Spleen (tissue), 11 donors: Measurements from ENCODE around the gene EEF1G. TPM values are rescaled to one million over a fixed set of nuclear protein-coding genes. Genes with fewer than 3 reads are reported as not detected.
A peak's percentile ranks its signal among the peaks of the same experiment; 100 is the strongest.

ENCODE experiments used
- DNase-seq: peaks from one replicate; pipeline ENCODE4 v3.0.0-alpha.2; 2020
- H3K27ac ChIP-seq, 8 donors: fragments of 200-600 bp; sonication (generic) in 7 of 8; 1 replicate in 4 of 8; 2 replicates in 4 of 8; pipeline versions ENCODE4 v1.5.0 to v1.8.0; 2016 to 2021; ENCODE audit warnings: inconsistent platforms in 4 of 8, mild to moderate bottlenecking in 4 of 8, moderate library complexity in 1 of 8
- H3K27me3 ChIP-seq, 7 donors: fragments of 200-600 bp; sonication (generic) in 6 of 7; replicated peaks in 1 of 7; 1 replicate in 4 of 7; 2 replicates in 3 of 7; pipeline versions ENCODE4 v1.5.0 to v1.8.0; 2016 to 2021; ENCODE audit warnings: inconsistent platforms in 3 of 7, mild to moderate bottlenecking in 1 of 7
- H3K36me3 ChIP-seq, 6 donors: fragments of 200-600 bp; sonication (generic) in 5 of 6; 1 replicate in 4 of 6; 2 replicates in 2 of 6; pipeline versions ENCODE4 v1.5.0 to v1.8.0; 2016 to 2021; ENCODE audit warnings: inconsistent platforms in 2 of 6
- H3K4me1 ChIP-seq, 6 donors: fragments of 200-600 bp; sonication (generic) in 5 of 6; 1 replicate in 3 of 6; 2 replicates in 3 of 6; pipeline versions ENCODE4 v1.5.0 to v1.8.0; 2016 to 2021; ENCODE audit warnings: inconsistent platforms in 3 of 6
- H3K4me3 ChIP-seq, 8 donors: fragments of 200-600 bp; sonication (generic) in 7 of 8; 1 replicate in 4 of 8; 2 replicates in 4 of 8; pipeline versions ENCODE4 v1.5.0 to v1.8.0; 2016 to 2021; ENCODE audit warnings: inconsistent platforms in 4 of 8, mild to moderate bottlenecking in 4 of 8, moderate library complexity in 2 of 8
- H3K9me3 ChIP-seq, 8 donors: fragments of 200-600 bp; sonication (generic) in 7 of 8; 1 replicate in 4 of 8; 2 replicates in 4 of 8; pipeline versions ENCODE4 v1.5.0 to v1.8.0; 2016 to 2021; ENCODE audit warnings: inconsistent platforms in 4 of 8
- POLR2A ChIP-seq, 3 donors: fragments of 450-650 bp; IDR thresholded peaks; one replicate each; pipeline ENCODE4 v1.5.1; 2017; ENCODE audit warnings: antibody characterized with exemption in 3 of 3, mild to moderate bottlenecking in 1 of 3
- POLR2AphosphoS5 ChIP-seq, 3 donors: sonication (generic); formaldehyde crosslinking; IDR thresholded peaks; one replicate each; pipeline ENCODE4 v1.5.1; 2017; ENCODE audit warnings: antibody characterized with exemption in 3 of 3
- WGBS, 5 donors: extraction: QIAGEN DNeasy Blood & Tissue Kit in 3 of 5; methylation state at CpG; one replicate each; pipeline versions ENCODE4 v1.1.5 to v1.1.7; 2013 to 2018; 5-methylcytosine and 5-hydroxymethylcytosine counted together
- intact Hi-C: fragments of 100-400 bp; cut with DNase I; formaldehyde crosslinking; loops from one replicate; pipeline ENCODE4 v1.15.0; 2023; ENCODE audit warnings: low total_unique reads
- polyA plus RNA-seq, 3 donors: library from polyadenylated mRNA; stranded (reverse); fragments of 200-250 nt; gene quantifications; one replicate each; pipeline ENCODE4 v1.2.1, GENCODE V29; 2013
- total RNA-seq, 7 donors: library from RNA; depleted of rRNA in 3 of 7; stranded (reverse); fragments of >200 nt in 3 of 7; fragmentation: NEBNext Ultra II Directional in 4 of 7; extraction: Animal tissue kit (Norgen Biotek cat#: 25700) in 4 of 7; gene quantifications; one replicate each; pipeline versions ENCODE4 v1.1.0 to v1.2.1, GENCODE V29; 2016 to 2021
- TF ChIP-seq, protein P1 (sequence below), 11 experiments: fragments of 200-600 bp in 7 of 11; fragments of 450-650 bp in 4 of 11; sonication (generic) in 4 of 11; IDR thresholded peaks in 8 of 11; conservative IDR thresholded peaks in 3 of 11; 1 replicate in 7 of 11; 2 replicates in 4 of 11; pipeline versions ENCODE4 v1.4.0 to v1.8.0; 2016 to 2021; ENCODE audit warnings: antibody characterized with exemption in 11 of 11, inconsistent platforms in 4 of 11, mild to moderate bottlenecking in 1 of 11
- donor health status: healthy with polysubstance abuse.
- donor health status: DM: no; HTN: no; CAD: no; lungs with moderate emphysema.
- donor health status: DM: no; HTN: no; CAD: no.
- donor health status: Bipolar disorder and iron deficiency.
- donor health status: healthy.
- donor health status: DM: no; HTN: no; CAD: no.
- donor health status: DM: yes; HTN: yes; CAD: no.

The EEF1G gene
- total and polyA plus RNA-seq, 10 donors, result 989 to 2,501 (median 1,368) TPM

DNA sequence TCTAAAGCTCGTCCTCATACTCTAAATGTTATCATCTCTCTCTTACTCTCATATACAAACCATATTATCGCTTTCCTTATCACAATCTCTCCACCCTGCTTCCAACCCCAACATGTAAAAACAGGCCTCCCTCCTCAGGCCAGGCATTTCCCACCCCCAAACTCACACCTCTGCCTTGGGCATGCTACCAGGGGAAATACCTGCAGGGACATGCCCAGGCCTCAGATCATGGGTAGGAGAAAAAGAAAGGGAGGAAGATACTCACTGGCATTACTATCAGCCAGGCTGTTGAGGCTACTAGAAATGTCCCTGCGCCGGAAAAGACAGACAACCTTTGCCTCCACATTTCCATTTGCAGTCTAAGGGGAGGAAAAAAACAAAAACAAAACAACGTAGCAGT, 26.2 kb upstream of the EEF1G start:
- intact Hi-C loops, result loop anchor here (10.0 kb wide), 1 partner anchor 75 kb away; the partner anchor contains the start of genes LBHD1, UBXN1 and UQCC3
- no peak for DNase-seq

DNA sequence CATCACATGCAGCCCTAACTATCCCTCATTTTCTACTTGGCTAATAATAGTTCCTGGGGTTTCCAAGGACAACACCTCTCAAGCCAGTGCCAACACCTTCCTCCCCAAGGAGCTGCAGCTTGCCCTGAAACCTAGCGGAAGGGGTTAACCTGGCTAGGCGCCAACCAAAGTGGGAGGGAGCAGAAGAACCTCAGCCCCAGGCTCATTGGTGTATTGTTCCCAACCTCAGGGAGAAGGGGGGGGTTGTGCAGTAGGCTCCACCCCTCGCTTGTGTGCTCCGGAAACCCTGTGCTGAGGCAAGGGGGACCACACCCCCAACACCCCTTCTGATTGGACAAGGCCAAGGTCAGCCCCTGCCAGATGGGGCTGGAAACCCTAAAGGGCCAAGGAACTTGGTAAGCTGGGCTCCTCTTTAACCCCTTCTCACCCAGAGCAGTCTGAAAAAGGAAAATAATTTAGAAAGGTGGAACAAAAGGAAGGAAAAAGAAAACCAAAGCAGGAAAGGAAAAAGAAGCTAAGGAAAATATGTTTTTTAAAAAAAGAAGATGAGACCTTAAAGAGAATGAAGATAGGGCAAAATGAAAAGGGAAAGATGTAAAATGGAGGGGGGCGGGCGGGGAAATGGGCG, 25.5 kb upstream of the EEF1G start:
- Histone ChIP-seq H3K36me3 (peaks cover 0 to 69% (median 46%) of the 10 kb centered on the region in 6 donors), H3K4me3 (peak overlapping the region in 7 of 8 donors; percentile 91 to 98 (median 93)), H3K27me3 (no peaks in the 10 kb centered on the region), H3K4me1 (peaks cover 19 to 74% (median 48%) of the 10 kb centered on the region in 6 donors), H3K27ac (peak overlapping the region; percentile 92 to 99 (median 98)), H3K9me3 (no peaks in the 10 kb centered on the region)
- TF ChIP-seq, protein P1, sequence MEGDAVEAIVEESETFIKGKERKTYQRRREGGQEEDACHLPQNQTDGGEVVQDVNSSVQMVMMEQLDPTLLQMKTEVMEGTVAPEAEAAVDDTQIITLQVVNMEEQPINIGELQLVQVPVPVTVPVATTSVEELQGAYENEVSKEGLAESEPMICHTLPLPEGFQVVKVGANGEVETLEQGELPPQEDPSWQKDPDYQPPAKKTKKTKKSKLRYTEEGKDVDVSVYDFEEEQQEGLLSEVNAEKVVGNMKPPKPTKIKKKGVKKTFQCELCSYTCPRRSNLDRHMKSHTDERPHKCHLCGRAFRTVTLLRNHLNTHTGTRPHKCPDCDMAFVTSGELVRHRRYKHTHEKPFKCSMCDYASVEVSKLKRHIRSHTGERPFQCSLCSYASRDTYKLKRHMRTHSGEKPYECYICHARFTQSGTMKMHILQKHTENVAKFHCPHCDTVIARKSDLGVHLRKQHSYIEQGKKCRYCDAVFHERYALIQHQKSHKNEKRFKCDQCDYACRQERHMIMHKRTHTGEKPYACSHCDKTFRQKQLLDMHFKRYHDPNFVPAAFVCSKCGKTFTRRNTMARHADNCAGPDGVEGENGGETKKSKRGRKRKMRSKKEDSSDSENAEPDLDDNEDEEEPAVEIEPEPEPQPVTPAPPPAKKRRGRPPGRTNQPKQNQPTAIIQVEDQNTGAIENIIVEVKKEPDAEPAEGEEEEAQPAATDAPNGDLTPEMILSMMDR (IDR thresholded peaks at IDR 0.05 in 8 of 11, conservative IDR thresholded peaks at IDR 0.05 in 3 of 11), result no peak
- peak; percentile 67 to 90 (median 84) for TF ChIP-seq POLR2AphosphoS5 (IDR thresholded peaks at IDR 0.05)
- DNase-seq, result peak; percentile 96
- intact Hi-C loops, result loop anchor here (10.0 kb wide), 1 partner anchor 76 kb away; the partner anchor contains the start of genes LBHD1, UBXN1 and UQCC3
- 24 to 33% (median 29%) methylated on average over 7 of the region's 7 CpGs for WGBS, 5 donors

More for the DNA sequence above, 26.2 kb upstream of the EEF1G start:
- Histone ChIP-seq H3K27me3 (no peaks in the 10 kb centered on the region), H3K27ac (peak overlapping the region; percentile 92 to 99 (median 98)), H3K4me3 (peak overlapping the region; percentile 90 to 98 (median 92)), H3K9me3 (no peaks in the 10 kb centered on the region), H3K4me1 (peaks cover 19 to 73% (median 48%) of the 10 kb centered on the region in 6 donors), H3K36me3 (peaks cover 0 to 69% (median 43%) of the 10 kb centered on the region in 6 donors)
- TF ChIP-seq, protein P1 (IDR thresholded peaks at IDR 0.05 in 8 of 11, conservative IDR thresholded peaks at IDR 0.05 in 3 of 11), result no peak
- no peak for TF ChIP-seq POLR2AphosphoS5 (IDR thresholded peaks at IDR 0.05)
- TF ChIP-seq POLR2A (IDR thresholded peaks at IDR 0.05), result no peak
- WGBS, 5 donors, result 33 to 61% (median 46%) methylated on average over 5 of the region's 5 CpGs

DNA sequence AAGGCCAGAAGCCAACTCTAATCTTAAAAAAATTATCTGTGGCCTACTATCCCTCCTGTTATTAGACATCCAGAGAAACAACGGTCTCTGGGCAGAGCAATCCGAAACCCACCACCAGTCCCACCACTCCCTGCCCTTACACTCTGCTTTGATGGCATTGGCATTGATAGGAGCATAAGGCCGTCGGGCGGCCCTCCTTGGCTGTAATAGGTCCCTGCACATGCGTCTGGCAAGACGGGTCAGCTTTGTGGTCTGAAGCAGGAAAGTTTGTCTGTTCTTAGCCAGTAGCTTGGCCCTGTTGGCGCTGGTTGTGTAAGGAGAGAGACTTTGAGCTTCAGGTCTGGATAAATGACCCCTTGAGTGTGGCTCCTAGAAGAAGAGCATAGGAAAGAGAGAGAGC, 21.4 kb upstream of the EEF1G start:
- TF ChIP-seq POLR2AphosphoS5 (IDR thresholded peaks at IDR 0.05), result no peak
- TF ChIP-seq, protein P1 (IDR thresholded peaks at IDR 0.05 in 8 of 11, conservative IDR thresholded peaks at IDR 0.05 in 3 of 11), result no peak
- no peak for TF ChIP-seq POLR2A (IDR thresholded peaks at IDR 0.05)
- H3K36me3 ChIP-seq, result peaks cover 0 to 66% (median 52%) of the 10 kb centered on the region in 6 donors
- H3K27ac ChIP-seq, result peak overlapping the region in 1 of 8 donors; percentile 7
- intact Hi-C loops, result loop anchor here (10.0 kb wide), 1 partner anchor 80 kb away; the partner anchor contains the start of genes LBHD1, UBXN1 and UQCC3
- WGBS, 5 donors, result 88 to 94% (median 89%) methylated on average over 3 to 8 of the region's 8 CpGs
- H3K27me3 ChIP-seq, result no peaks in the 10 kb centered on the region
- peaks cover 37 to 76% (median 60%) of the 10 kb centered on the region in 6 donors for H3K4me1 ChIP-seq
- no peak overlapping the region for H3K4me3 ChIP-seq
- no peak for DNase-seq
- H3K9me3 ChIP-seq, result no peaks in the 10 kb centered on the region

DNA sequence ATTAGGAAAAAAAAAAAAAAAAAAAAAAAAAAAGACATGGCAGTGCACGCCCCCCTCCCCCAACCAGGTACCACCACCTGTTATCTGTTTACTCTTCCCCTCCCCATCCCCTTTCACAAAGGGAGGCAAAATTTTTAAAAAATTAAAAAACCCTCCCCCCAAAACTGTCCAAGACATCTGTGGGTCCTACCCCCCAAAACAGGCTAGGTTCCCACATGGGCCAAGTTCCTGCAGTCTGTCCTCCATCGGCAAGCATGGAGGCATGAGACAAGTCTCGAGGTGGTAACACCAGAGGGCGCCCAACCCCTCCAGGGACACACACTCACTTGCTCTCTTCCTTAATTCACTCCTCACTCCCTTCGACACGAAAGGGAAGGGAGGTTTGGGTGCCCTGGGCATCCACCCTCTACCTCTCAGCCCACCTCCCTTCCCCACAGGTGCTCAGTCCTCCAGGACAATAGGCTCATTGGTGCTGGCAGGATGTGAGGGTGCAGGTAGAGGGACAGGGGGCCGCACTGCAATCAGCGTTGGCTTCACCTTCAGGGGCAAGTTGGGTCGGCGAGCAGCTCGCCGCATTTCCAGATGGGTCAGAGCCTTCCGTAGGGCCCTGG, 19.8 kb upstream of the EEF1G start:
- H3K36me3 ChIP-seq, result peaks cover 0 to 62% (median 56%) of the 10 kb centered on the region in 6 donors
- peak overlapping the region in 5 of 8 donors; percentile 98 to 99 (median 98) for H3K27ac ChIP-seq

More for the DNA sequence above, 19.8 kb upstream of the EEF1G start:
- TF ChIP-seq, protein P1 (IDR thresholded peaks at IDR 0.05 in 8 of 11, conservative IDR thresholded peaks at IDR 0.05 in 3 of 11), result peak; percentile 22 to 77 (median 62)
- no peak for TF ChIP-seq POLR2A (IDR thresholded peaks at IDR 0.05)
- peak in 2 of 3 donors; percentile 50 to 79 for TF ChIP-seq POLR2AphosphoS5 (IDR thresholded peaks at IDR 0.05)
- peaks cover 23 to 76% (median 55%) of the 10 kb centered on the region in 6 donors for H3K4me1 ChIP-seq
- 54 to 56% (median 55%) methylated on average over 13 of the region's 13 CpGs for WGBS, 5 donors
- no peaks in the 10 kb centered on the region for H3K27me3 ChIP-seq
- H3K9me3 ChIP-seq, result no peaks in the 10 kb centered on the region
- DNase-seq, result peak; percentile 92
- intact Hi-C loops, result loop anchor here (10.0 kb wide), 1 partner anchor 81 kb away; the partner anchor contains the start of genes LBHD1, UBXN1 and UQCC3
- no peak overlapping the region for H3K4me3 ChIP-seq
